Activated naive CD4-positive, alpha-beta T cell treated with anti-CD3 and anti-CD28 coated beads, Interleukin-2, amount 50 U/mL, for 72 hours (primary cell): ENCODE results near the gene PPARD. TPM values are rescaled to one million over a fixed set of nuclear protein-coding genes. Genes with fewer than 3 reads are reported as not detected.

Experiments used
- ATAC-seq, 2 donors: fragments of 150-1000 bp; cut with Tn5 transposase; 2 replicates each; pipeline ENCODE4 v1.10.0; 2021; ENCODE audit warnings: mild to moderate bottlenecking in 2 of 2, moderate library complexity in 2 of 2
- DNase-seq, 2 donors: peaks; one replicate each; pipeline ENCODE4 v3.0.0; 2021 to 2022; ENCODE audit warnings: low spot score in 2 of 2
- H3K27ac Mint-ChIP-seq, 2 donors: one replicate each; pipeline ENCODE4 v1.8.0; 2022; ENCODE audit warnings: mild to moderate bottlenecking in 2 of 2, mixed read lengths in 2 of 2
- H3K36me3 Mint-ChIP-seq, 2 donors: one replicate each; pipeline ENCODE4 v1.8.0; 2022; ENCODE audit warnings: mixed read lengths in 2 of 2
- H3K9me3 Mint-ChIP-seq, 2 donors: one replicate each; pipeline ENCODE4 v1.8.0; 2022; ENCODE audit warnings: mixed read lengths in 2 of 2
- total RNA-seq, 2 donors: library from RNA; stranded (reverse); gene quantifications; one replicate each; pipeline ENCODE4 v1.2.3, GENCODE V29; 2022

The PPARD gene
- total RNA-seq, 2 donors from 2014 or later, result 23.2 to 25.1 TPM

GRCh38 chr6:35402856-35403191 is 60.5 kb downstream of the PPARD start:
- Mint-ChIP-seq H3K9me3 (no peaks in the 10 kb centered on the region), H3K27ac (peak overlapping the region in 1 of 2 donors; percentile 80), H3K36me3 (no peaks in the 10 kb centered on the region)
- DNase-seq, result no peak
- ATAC-seq, result no peak

GRCh38 chr6:35403544-35404442 is 61.4 kb downstream of the PPARD start:
- no peaks in the 10 kb centered on the region for H3K9me3 Mint-ChIP-seq

GRCh38 chr6:35406711-35407485 is 64.5 kb downstream of the PPARD start:
- ATAC-seq, result no peak
- Mint-ChIP-seq H3K9me3 (no peaks in the 10 kb centered on the region), H3K27ac (no peak overlapping the region), H3K36me3 (no peaks in the 10 kb centered on the region)
- no peak for DNase-seq

More at GRCh38 chr6:35403544-35404442, 61.4 kb downstream of the PPARD start:
- ATAC-seq (no peak), DNase-seq (no peak)
- Mint-ChIP-seq H3K27ac (peak overlapping the region in 1 of 2 donors; percentile 11), H3K36me3 (no peaks in the 10 kb centered on the region)

GRCh38 chr6:35409245-35409644 is 66.9 kb downstream of the PPARD start:
- Mint-ChIP-seq H3K36me3 (no peaks in the 10 kb centered on the region), H3K27ac (peak overlapping the region in 1 of 2 donors; percentile 32), H3K9me3 (no peaks in the 10 kb centered on the region)
- DNase-seq (no peak), ATAC-seq (no peak)

GRCh38 chr6:35410131-35410530 is 67.8 kb downstream of the PPARD start:
- ATAC-seq, result no peak
- H3K27ac Mint-ChIP-seq, result peak overlapping the region; percentile 32 to 85
- H3K36me3 Mint-ChIP-seq, result no peaks in the 10 kb centered on the region
- H3K9me3 Mint-ChIP-seq, result no peaks in the 10 kb centered on the region
- no peak for DNase-seq

- Mint-ChIP-seq H3K9me3 (no peaks in the 10 kb centered on the region), H3K27ac (peak overlapping the region; percentile 32 to 85), H3K36me3 (peaks cover 6 to 7% of the 10 kb centered on the region in 2 donors)
- no peak for DNase-seq
- ATAC-seq, result peak in 1 of 2 donors; percentile 33
Measured at GRCh38 chr6:35411066-35411465, 68.7 kb downstream of the PPARD start.

- H3K36me3 Mint-ChIP-seq, result peaks cover 6 to 7% of the 10 kb centered on the region in 2 donors
- H3K27ac Mint-ChIP-seq, result no peak overlapping the region
Measured at GRCh38 chr6:35412102-35412501, 69.7 kb downstream of the PPARD start.

GRCh38 chr6:35413911-35414310 is 71.6 kb downstream of the PPARD start:
- peaks cover 6 to 7% of the 10 kb centered on the region in 2 donors for H3K36me3 Mint-ChIP-seq
- no peaks in the 10 kb centered on the region for H3K9me3 Mint-ChIP-seq
- H3K27ac Mint-ChIP-seq, result peak overlapping the region in 1 of 2 donors; percentile 83
- no peak for ATAC-seq
- no peak for DNase-seq

More at GRCh38 chr6:35412102-35412501, 69.7 kb downstream of the PPARD start:
- no peaks in the 10 kb centered on the region for H3K9me3 Mint-ChIP-seq
- DNase-seq, result no peak
- ATAC-seq, result no peak

GRCh38 chr6:35415065-35415891 is 72.9 kb downstream of the PPARD start:
- peaks cover 6 to 7% of the 10 kb centered on the region in 2 donors for H3K36me3 Mint-ChIP-seq
- ATAC-seq, result peak; percentile 21 to 70
- DNase-seq, result peak in 1 of 2 donors; percentile 26
- H3K27ac Mint-ChIP-seq, result peak overlapping the region; percentile 38 to 86
- H3K9me3 Mint-ChIP-seq, result no peaks in the 10 kb centered on the region

GRCh38 chr6:35417979-35418661 is 75.8 kb downstream of the PPARD start:
- Mint-ChIP-seq H3K9me3 (no peaks in the 10 kb centered on the region), H3K36me3 (peaks cover 6 to 7% of the 10 kb centered on the region in 2 donors), H3K27ac (peak overlapping the region; percentile 70 to 91)
- ATAC-seq (peak; percentile 27 to 70), DNase-seq (no peak)

GRCh38 chr6:35419417-35419816 is 77.1 kb downstream of the PPARD start:
- Mint-ChIP-seq H3K27ac (peak overlapping the region in 1 of 2 donors; percentile 46), H3K36me3 (peaks cover 6 to 7% of the 10 kb centered on the region in 2 donors), H3K9me3 (no peaks in the 10 kb centered on the region)
- DNase-seq, result no peak
- ATAC-seq, result no peak

- no peaks in the 10 kb centered on the region for H3K9me3 Mint-ChIP-seq
- ATAC-seq (no peak), DNase-seq (no peak)
- H3K36me3 Mint-ChIP-seq, result peaks cover 6 to 7% of the 10 kb centered on the region in 2 donors
- H3K27ac Mint-ChIP-seq, result peak overlapping the region in 1 of 2 donors; percentile 46
Measured at GRCh38 chr6:35419961-35420360, 77.6 kb downstream of the PPARD start.

GRCh38 chr6:35425284-35425683 is 82.9 kb downstream of the PPARD start:
- H3K27ac Mint-ChIP-seq, result peak overlapping the region; percentile 26 to 92
- H3K36me3 Mint-ChIP-seq, result peaks cover 16 to 27% of the 10 kb centered on the region in 2 donors
- ATAC-seq (peak in 1 of 2 donors; percentile 30), DNase-seq (no peak)
- peaks cover 0 to 14% of the 10 kb centered on the region in 2 donors for H3K9me3 Mint-ChIP-seq

- Mint-ChIP-seq H3K27ac (peak overlapping the region; percentile 26 to 77), H3K9me3 (peaks cover 0 to 14% of the 10 kb centered on the region in 2 donors)
Measured at GRCh38 chr6:35426074-35426473, 83.7 kb downstream of the PPARD start.

GRCh38 chr6:35427435-35427834 is 85.1 kb downstream of the PPARD start:
- no peak overlapping the region for H3K27ac Mint-ChIP-seq
- peaks cover 0 to 14% of the 10 kb centered on the region in 2 donors for H3K9me3 Mint-ChIP-seq
- H3K36me3 Mint-ChIP-seq, result peaks cover 16 to 27% of the 10 kb centered on the region in 2 donors
- ATAC-seq (peak in 1 of 2 donors; percentile 19), DNase-seq (no peak)

More at GRCh38 chr6:35426074-35426473, 83.7 kb downstream of the PPARD start:
- peaks cover 16 to 27% of the 10 kb centered on the region in 2 donors for H3K36me3 Mint-ChIP-seq
- no peak for DNase-seq
- ATAC-seq, result no peak
